BLaER1 (cell line): ENCODE results near the gene RNASE8.

Experiments used
- H3K27ac ChIP-seq: shearing (Covaris generic); formaldehyde crosslinking; 2 replicates; pipeline ENCODE4 v1.8.1; 2022
- H3K27me3 ChIP-seq: shearing (Covaris generic); formaldehyde crosslinking; 2 replicates; pipeline ENCODE4 v1.8.1; 2022
- H3K36me3 ChIP-seq: shearing (Covaris generic); formaldehyde crosslinking; 2 replicates; pipeline ENCODE4 v1.8.1; 2022
- H3K4me1 ChIP-seq: shearing (Covaris generic); formaldehyde crosslinking; 2 replicates; pipeline ENCODE4 v1.8.1; 2022
- H3K4me2 ChIP-seq: shearing (Covaris generic); formaldehyde crosslinking; 2 replicates; pipeline ENCODE4 v1.8.1; 2022
- H3K4me3 ChIP-seq: shearing (Covaris generic); formaldehyde crosslinking; 2 replicates; pipeline ENCODE4 v1.8.1; 2022
- H3K9ac ChIP-seq: shearing (Covaris generic); formaldehyde crosslinking; 2 replicates; pipeline ENCODE4 v1.8.1; 2022
- H3K9me3 ChIP-seq: shearing (Covaris generic); formaldehyde crosslinking; 2 replicates; pipeline ENCODE4 v1.8.1; 2022
- H4K20me1 ChIP-seq: shearing (Covaris generic); formaldehyde crosslinking; 2 replicates; pipeline ENCODE4 v1.8.1; 2022
- Cebpa-rat ChIP-seq: shearing (Covaris generic); IDR thresholded peaks from 2 replicates; pipeline ENCODE4 v1.8.1; 2022

RNASE8 gene

GRCh38 chr14:21090194-21090939, 32.7 kb downstream of the RNASE8 start:
- H4K20me1 ChIP-seq, result peaks cover 80% of the 10 kb centered on the region
- H3K27ac ChIP-seq, result no peak overlapping the region
- H3K4me3 ChIP-seq, result no peak overlapping the region
- H3K9me3 ChIP-seq, result no peaks in the 10 kb centered on the region
- H3K27me3 ChIP-seq, result no peaks in the 10 kb centered on the region
- TF ChIP-seq Cebpa-rat, result no peak
- peaks cover 77% of the 10 kb centered on the region for H3K4me1 ChIP-seq
- H3K36me3 ChIP-seq, result peaks cover 68% of the 10 kb centered on the region
- H3K9ac ChIP-seq, result no peak overlapping the region
- H3K4me2 ChIP-seq, result no peak overlapping the region

- Histone ChIP-seq H3K9ac (no peak overlapping the region; the same call in 1 of the 2 replicates), H4K20me1 (peaks cover 85% of the 10 kb centered on the region), H3K4me1 (peaks cover 76% of the 10 kb centered on the region), H3K9me3 (no peaks in the 10 kb centered on the region), H3K36me3 (peaks cover 60% of the 10 kb centered on the region), H3K4me3 (no peak overlapping the region), H3K27ac (peak overlapping the region; percentile 76; the same call in 1 of the 2 replicates), H3K4me2 (peak overlapping the region; percentile 82; the same call in 1 of the 2 replicates), H3K27me3 (no peaks in the 10 kb centered on the region)
- no peak for TF ChIP-seq Cebpa-rat
Measured at GRCh38 chr14:21090940-21091663, 33.5 kb downstream of the RNASE8 start.

GRCh38 chr14:21091821-21092272, 34.2 kb downstream of the RNASE8 start:
- Histone ChIP-seq H3K4me1 (peaks cover 79% of the 10 kb centered on the region), H3K9me3 (no peaks in the 10 kb centered on the region), H3K27ac (peak overlapping the region; percentile 76), H3K9ac (peak overlapping the region; percentile 71), H3K36me3 (peaks cover 57% of the 10 kb centered on the region), H3K4me2 (peak overlapping the region; percentile 82), H3K4me3 (peak overlapping the region; percentile 42; the same call in 1 of the 2 replicates), H3K27me3 (no peaks in the 10 kb centered on the region), H4K20me1 (peaks cover 89% of the 10 kb centered on the region)
- no peak for TF ChIP-seq Cebpa-rat

- Histone ChIP-seq H3K4me1 (peaks cover 79% of the 10 kb centered on the region), H3K4me3 (peak overlapping the region; percentile 42; the same call in 1 of the 2 replicates)
Measured at GRCh38 chr14:21092273-21093011, 34.8 kb downstream of the RNASE8 start.

GRCh38 chr14:21093018-21093417, 35.4 kb downstream of the RNASE8 start:
- peaks cover 75% of the 10 kb centered on the region for H3K4me1 ChIP-seq
- H3K9ac ChIP-seq, result no peak overlapping the region
- no peaks in the 10 kb centered on the region for H3K27me3 ChIP-seq
- no peak overlapping the region for H3K27ac ChIP-seq
- H3K9me3 ChIP-seq, result no peaks in the 10 kb centered on the region
- H4K20me1 ChIP-seq, result peaks cover 80% of the 10 kb centered on the region
- peak overlapping the region; percentile 82 for H3K4me2 ChIP-seq
- peaks cover 53% of the 10 kb centered on the region for H3K36me3 ChIP-seq
- no peak for TF ChIP-seq Cebpa-rat
- H3K4me3 ChIP-seq, result no peak overlapping the region

More at GRCh38 chr14:21092273-21093011, 34.8 kb downstream of the RNASE8 start:
- H3K27me3 ChIP-seq, result no peaks in the 10 kb centered on the region
- H3K27ac ChIP-seq, result peak overlapping the region; percentile 76
- no peaks in the 10 kb centered on the region for H3K9me3 ChIP-seq
- peak overlapping the region; percentile 82 for H3K4me2 ChIP-seq
- H3K9ac ChIP-seq, result peak overlapping the region; percentile 71
- peaks cover 86% of the 10 kb centered on the region for H4K20me1 ChIP-seq
- H3K36me3 ChIP-seq, result peaks cover 54% of the 10 kb centered on the region
- no peak for TF ChIP-seq Cebpa-rat

GRCh38 chr14:21093769-21094681, 36.4 kb downstream of the RNASE8 start:
- Histone ChIP-seq H3K4me2 (peak overlapping the region; percentile 39; the same call in 1 of the 2 replicates), H3K27ac (no peak overlapping the region), H3K9me3 (no peaks in the 10 kb centered on the region), H3K27me3 (no peaks in the 10 kb centered on the region), H3K4me1 (peaks cover 71% of the 10 kb centered on the region), H3K4me3 (no peak overlapping the region), H4K20me1 (peaks cover 74% of the 10 kb centered on the region), H3K36me3 (peaks cover 43% of the 10 kb centered on the region), H3K9ac (no peak overlapping the region)
- no peak for TF ChIP-seq Cebpa-rat

GRCh38 chr14:21095430-21096205, 38.0 kb downstream of the RNASE8 start:
- peaks cover 58% of the 10 kb centered on the region for H4K20me1 ChIP-seq
- H3K27me3 ChIP-seq, result no peaks in the 10 kb centered on the region
- H3K9me3 ChIP-seq, result no peaks in the 10 kb centered on the region
- H3K27ac ChIP-seq, result no peak overlapping the region
- H3K4me3 ChIP-seq, result no peak overlapping the region
- H3K36me3 ChIP-seq, result peaks cover 27% of the 10 kb centered on the region
- peak overlapping the region; percentile 86 for H3K4me2 ChIP-seq
- no peak for TF ChIP-seq Cebpa-rat
- peak overlapping the region; percentile 12; the same call in 1 of the 2 replicates for H3K9ac ChIP-seq
- peaks cover 80% of the 10 kb centered on the region for H3K4me1 ChIP-seq

- Histone ChIP-seq H3K9me3 (no peaks in the 10 kb centered on the region), H3K27me3 (no peaks in the 10 kb centered on the region), H3K36me3 (peaks cover 19% of the 10 kb centered on the region), H3K4me3 (no peak overlapping the region), H4K20me1 (peaks cover 51% of the 10 kb centered on the region), H3K27ac (no peak overlapping the region), H3K4me2 (peak overlapping the region; percentile 86), H3K9ac (peak overlapping the region; percentile 12; the same call in 1 of the 2 replicates), H3K4me1 (peaks cover 81% of the 10 kb centered on the region)
- no peak for TF ChIP-seq Cebpa-rat
Measured at GRCh38 chr14:21096438-21096837, 38.8 kb downstream of the RNASE8 start.
